ENCODE measurements around the gene CENPS. TPM values are rescaled to one million over a fixed set of nuclear protein-coding genes. Genes with fewer than 3 reads are reported as not detected.

The CENPS gene
- total RNA-seq, 2 experiments from 2014 or later: 13.6 to 18.4 TPM

DNA sequence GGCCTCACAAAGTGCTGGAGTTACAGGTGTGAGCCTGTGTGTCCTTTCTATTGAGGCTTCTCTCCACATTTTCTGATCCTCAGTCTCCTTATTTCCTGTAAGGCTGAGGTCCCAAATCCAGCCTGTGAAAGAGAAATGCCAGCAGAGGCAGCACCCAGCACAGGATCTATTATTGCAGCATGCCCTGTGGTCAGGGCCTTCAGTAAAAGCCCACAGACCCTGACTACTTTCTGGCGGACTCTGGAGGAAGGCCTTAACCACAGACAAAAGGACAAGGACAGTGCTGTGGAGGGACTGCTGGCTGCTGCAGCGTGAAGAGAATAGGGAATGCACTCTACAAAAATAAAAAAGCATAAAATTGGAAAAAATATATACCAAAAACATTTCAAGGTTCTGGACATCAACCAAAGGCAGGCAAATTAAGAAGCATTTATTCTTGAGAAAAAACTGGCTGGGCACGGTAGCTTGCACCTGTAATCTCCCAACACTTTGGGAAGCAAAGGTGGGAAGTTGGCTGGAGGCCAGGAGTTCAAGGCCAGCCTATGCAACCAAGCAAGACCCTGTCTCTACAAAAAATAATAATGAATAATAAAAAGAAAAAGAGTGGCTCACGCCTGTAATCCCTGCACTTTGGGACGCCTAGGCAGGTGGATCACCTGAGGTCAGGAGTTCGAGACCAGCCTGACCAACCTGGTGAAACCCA lies 40.8 kb upstream of the CENPS start:
- CTCF ChIA-PET (ENCODE audit: unreplicated experiment): interaction anchor here (1.2 kb wide), 1 partner anchor 9 kb away, joined by 3 read pairs; the partner anchor contains the start of gene PGD
- BruUV-seq (replicated peaks): no TSS peak
- POLR2A ChIA-PET: interaction anchor here (2.6 kb wide), 1 partner anchor 10 kb away, joined by 22 read pairs; the partner anchor contains the start of gene PGD

DNA sequence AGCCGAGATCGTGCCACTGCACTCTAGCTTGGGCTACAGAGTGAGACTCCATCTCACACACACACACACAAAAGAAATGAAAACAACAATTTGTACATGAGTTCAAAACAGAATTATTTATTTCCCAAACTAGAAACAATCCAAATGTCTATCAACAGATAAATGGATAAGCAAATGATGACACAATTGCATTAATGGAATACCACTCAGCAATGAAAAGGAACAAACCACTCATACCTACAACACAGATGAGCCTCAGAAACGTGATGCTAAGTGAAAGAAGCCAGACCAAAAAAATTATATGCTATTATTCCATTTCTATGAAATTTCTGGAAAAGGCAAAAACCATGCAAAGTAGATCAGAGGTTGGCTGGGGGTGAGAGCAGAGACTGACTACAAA lies 33.4 kb upstream of the CENPS start:
- no peak overlapping the region for H3K27ac ChIP-seq (ENCODE audit: low read depth, low read length, poor library complexity, severe bottlenecking)
- DNase-seq (ENCODE audit: low spot score): no peak
- no peak overlapping the region for H3K4me2 ChIP-seq (ENCODE audit: low read length)
- peaks cover 13% of the 10 kb centered on the region for H3K4me1 ChIP-seq (ENCODE audit: insufficient read depth, low read length, poor library complexity, severe bottlenecking)
- CTCF ChIA-PET (ENCODE audit: unreplicated experiment): no interaction called here
- POLR2A ChIA-PET: no interaction called here
- no peak overlapping the region for H2AFZ ChIP-seq (ENCODE audit: low read length)
- peaks cover 21% of the 10 kb centered on the region; the same call in 1 of the 2 replicates for H3K79me2 ChIP-seq (ENCODE audit: insufficient read depth, low read depth, low read length)
- TF ChIP-seq, protein P1, sequence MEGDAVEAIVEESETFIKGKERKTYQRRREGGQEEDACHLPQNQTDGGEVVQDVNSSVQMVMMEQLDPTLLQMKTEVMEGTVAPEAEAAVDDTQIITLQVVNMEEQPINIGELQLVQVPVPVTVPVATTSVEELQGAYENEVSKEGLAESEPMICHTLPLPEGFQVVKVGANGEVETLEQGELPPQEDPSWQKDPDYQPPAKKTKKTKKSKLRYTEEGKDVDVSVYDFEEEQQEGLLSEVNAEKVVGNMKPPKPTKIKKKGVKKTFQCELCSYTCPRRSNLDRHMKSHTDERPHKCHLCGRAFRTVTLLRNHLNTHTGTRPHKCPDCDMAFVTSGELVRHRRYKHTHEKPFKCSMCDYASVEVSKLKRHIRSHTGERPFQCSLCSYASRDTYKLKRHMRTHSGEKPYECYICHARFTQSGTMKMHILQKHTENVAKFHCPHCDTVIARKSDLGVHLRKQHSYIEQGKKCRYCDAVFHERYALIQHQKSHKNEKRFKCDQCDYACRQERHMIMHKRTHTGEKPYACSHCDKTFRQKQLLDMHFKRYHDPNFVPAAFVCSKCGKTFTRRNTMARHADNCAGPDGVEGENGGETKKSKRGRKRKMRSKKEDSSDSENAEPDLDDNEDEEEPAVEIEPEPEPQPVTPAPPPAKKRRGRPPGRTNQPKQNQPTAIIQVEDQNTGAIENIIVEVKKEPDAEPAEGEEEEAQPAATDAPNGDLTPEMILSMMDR (conservative IDR thresholded peaks at IDR 0.05; ENCODE audit: low read length): no peak
- no peak for TF ChIP-seq EZH2phosphoT487 (IDR thresholded peaks at IDR 0.05; ENCODE audit: borderline replicate concordance, low read depth, low read length)
- H3K9me3 ChIP-seq (ENCODE audit: low read length): peaks cover 10% of the 10 kb centered on the region; the same call in 1 of the 2 replicates
- H3K9me2 ChIP-seq (ENCODE audit: insufficient read depth, low read length): no peaks in the 10 kb centered on the region
- H4K20me1 ChIP-seq (ENCODE audit: insufficient read depth, low read length): peaks cover 9% of the 10 kb centered on the region; the same call in 1 of the 2 replicates
- BruUV-seq (replicated peaks): TSS peak; percentile 46
- no peak overlapping the region for H3K4me3 ChIP-seq (ENCODE audit: low read depth, low read length, poor library complexity, severe bottlenecking)
- peaks cover 17% of the 10 kb centered on the region for H3K36me3 ChIP-seq (ENCODE audit: insufficient read depth, low read length)
- intact Hi-C loops (cut with micrococcal nuclease; ENCODE audit: unreplicated experiment): no loop called here

More for the DNA sequence above, 40.8 kb upstream of the CENPS start:
- Histone ChIP-seq H3K36me3 (ENCODE audit: insufficient read depth, low read length) (no peaks in the 10 kb centered on the region), H3K79me2 (ENCODE audit: insufficient read depth, low read depth, low read length) (no peaks in the 10 kb centered on the region), H3K4me1 (ENCODE audit: insufficient read depth, low read length, poor library complexity, severe bottlenecking) (peaks cover 16% of the 10 kb centered on the region), H3K4me2 (ENCODE audit: low read length) (no peak overlapping the region), H3K9me3 (ENCODE audit: low read length) (peaks cover 4% of the 10 kb centered on the region; the same call in 1 of the 2 replicates), H3K4me3 (ENCODE audit: low read depth, low read length, poor library complexity, severe bottlenecking) (no peak overlapping the region), H4K20me1 (ENCODE audit: insufficient read depth, low read length) (no peaks in the 10 kb centered on the region), H3K9me2 (ENCODE audit: insufficient read depth, low read length) (no peaks in the 10 kb centered on the region), H3K27ac (ENCODE audit: low read depth, low read length, poor library complexity, severe bottlenecking) (no peak overlapping the region), H2AFZ (ENCODE audit: low read length) (no peak overlapping the region)
- no peak for TF ChIP-seq EZH2phosphoT487 (IDR thresholded peaks at IDR 0.05; ENCODE audit: borderline replicate concordance, low read depth, low read length)
- TF ChIP-seq, protein P1 (conservative IDR thresholded peaks at IDR 0.05; ENCODE audit: low read length): no peak
- DNase-seq (ENCODE audit: low spot score): no peak
- intact Hi-C loops (cut with micrococcal nuclease; ENCODE audit: unreplicated experiment): no loop called here
